Heart right ventricle (tissue), 16 donors: ENCODE results near the gene STMN1. TPM values are rescaled to one million over a fixed set of nuclear protein-coding genes. Genes with fewer than 3 reads are reported as not detected.

ENCODE experiments used
- ATAC-seq, 8 donors: fragments of 200-7000 bp; cut with Tn5 transposase; one replicate each; pipeline ENCODE4 v1.9.1; 2020; ENCODE audit warnings: mild to moderate bottlenecking in 8 of 8, moderate library complexity in 8 of 8, moderate number of reproducible peaks in 1 of 8
- DNase-seq, 2 donors: peaks; one replicate each; pipeline ENCODE4 v3.0.0-alpha.2; 2020
- H3K27ac ChIP-seq, 10 donors: fragments of 200-600 bp; sonication (generic) in 2 of 10; one replicate each; pipeline versions ENCODE4 v1.5.0 to v1.8.0; 2020 to 2022; ENCODE audit warnings: mild to moderate bottlenecking in 3 of 10
- H3K27me3 ChIP-seq, 7 donors: fragments of 200-600 bp; one replicate each; pipeline ENCODE4 v1.8.0; 2021 to 2022; ENCODE audit warnings: mild to moderate bottlenecking in 2 of 7
- H3K36me3 ChIP-seq, 9 donors: fragments of 200-600 bp; sonication (generic) in 1 of 9; one replicate each; pipeline versions ENCODE4 v1.5.0 to v1.8.0; 2020 to 2022; ENCODE audit warnings: mild to moderate bottlenecking in 2 of 9
- H3K4me1 ChIP-seq, 9 donors: fragments of 200-600 bp; sonication (generic) in 1 of 9; one replicate each; pipeline versions ENCODE4 v1.5.0 to v1.8.0; 2020 to 2022; ENCODE audit warnings: mild to moderate bottlenecking in 4 of 9
- H3K4me3 ChIP-seq, 10 donors: fragments of 200-600 bp; sonication (generic) in 2 of 10; one replicate each; pipeline versions ENCODE4 v1.5.0 to v1.8.0; 2020 to 2022; ENCODE audit warnings: mild to moderate bottlenecking in 7 of 10, moderate library complexity in 2 of 10
- H3K9me3 ChIP-seq, 11 donors: fragments of 200-600 bp in 10 of 11; sonication (generic) in 2 of 11; one replicate each; pipeline versions ENCODE4 v1.5.0 to v1.8.0; 2013 to 2022; ENCODE audit warnings: mild to moderate bottlenecking in 2 of 11, control low read depth in 1 of 11, moderate library complexity in 1 of 11
- WGBS, 2 donors: extraction: QIAGEN DNeasy Blood & Tissue Kit; methylation state at CpG; one replicate each; pipeline ENCODE4 v1.1.7; 2013; ENCODE audit warnings: inconsistent platforms in 1 of 2; 5-methylcytosine and 5-hydroxymethylcytosine counted together
- intact Hi-C, 10 donors: fragments of 100-400 bp; cut with DNase I; formaldehyde crosslinking; loops; one replicate each; pipeline versions ENCODE4 v1.11.1 to v1.14.2; 2022
- polyA plus RNA-seq, 2 donors: library from polyadenylated mRNA; stranded (reverse); fragments of 200-250 nt; gene quantifications; one replicate each; pipeline ENCODE4 v1.2.3, GENCODE V29; 2013
- total RNA-seq, 10 donors: library from RNA; stranded (reverse); fragmentation: NEBNext Ultra II Directional in 3 of 10; extraction: Animal tissue kit (Norgen Biotek cat#: 25700) in 3 of 10; gene quantifications; one replicate each; pipeline versions ENCODE4 v1.2.1 to v1.2.4, GENCODE V29; 2021 to 2023
- TF ChIP-seq, protein P1 (sequence below), 9 donors: fragments of 200-600 bp; sonication (generic) in 2 of 9; IDR thresholded peaks; one replicate each; pipeline versions ENCODE4 v1.5.0 to v1.8.0; 2021 to 2022; ENCODE audit warnings: antibody characterized with exemption in 9 of 9, mild to moderate bottlenecking in 5 of 9, moderate library complexity in 1 of 9
- donor health status: Arrhythmogenic right ventricular cardiomyopathy.
- donor health status: ischemic (EF 13 %, LVEDD 7.1; RV severe dilation, severe dysfunction).
- donor health status: healthy with polysubstance abuse.
- donor health status: DM: no; HTN: yes; CAD: no.
- donor health status: DM: no; HTN: no; CAD: no.
- donor health status: ischemic (EF 25% LVEDD 6.9; RV normal size, moderate dysfunction).
- donor health status: ischemic (EF 25% LVEDD 5.7; RV mildly dilated, moderate dysfunction).
- donor health status: healthy.
- donor health status: DM: yes; HTN: yes; CAD: no.
- donor health status: Ischemic cardiomyopathy.
- donor health status: ischemic (EF 35%, LVEDD 5.7; RV mildly dilated, moderate dysfunction).
- donor health status: nonischemic (EF 11% LVEDD 7.7; RV severe dilation, severe dysfunction).
- donor health status: DM: yes; HTN: yes; CAD: no.
- donor health status: PGD.
- donor health status: ischemic (EF 29% LVEDD 5.4; RV normal size, mild dysfunction).
- donor health status: nonischemic (EF 23%, LVEDD 6.1; RV moderate dilation, normal function).

The STMN1 gene
- total and polyA plus RNA-seq, 12 donors = 16.0 to 85.7 (median 48.7) TPM

DNA sequence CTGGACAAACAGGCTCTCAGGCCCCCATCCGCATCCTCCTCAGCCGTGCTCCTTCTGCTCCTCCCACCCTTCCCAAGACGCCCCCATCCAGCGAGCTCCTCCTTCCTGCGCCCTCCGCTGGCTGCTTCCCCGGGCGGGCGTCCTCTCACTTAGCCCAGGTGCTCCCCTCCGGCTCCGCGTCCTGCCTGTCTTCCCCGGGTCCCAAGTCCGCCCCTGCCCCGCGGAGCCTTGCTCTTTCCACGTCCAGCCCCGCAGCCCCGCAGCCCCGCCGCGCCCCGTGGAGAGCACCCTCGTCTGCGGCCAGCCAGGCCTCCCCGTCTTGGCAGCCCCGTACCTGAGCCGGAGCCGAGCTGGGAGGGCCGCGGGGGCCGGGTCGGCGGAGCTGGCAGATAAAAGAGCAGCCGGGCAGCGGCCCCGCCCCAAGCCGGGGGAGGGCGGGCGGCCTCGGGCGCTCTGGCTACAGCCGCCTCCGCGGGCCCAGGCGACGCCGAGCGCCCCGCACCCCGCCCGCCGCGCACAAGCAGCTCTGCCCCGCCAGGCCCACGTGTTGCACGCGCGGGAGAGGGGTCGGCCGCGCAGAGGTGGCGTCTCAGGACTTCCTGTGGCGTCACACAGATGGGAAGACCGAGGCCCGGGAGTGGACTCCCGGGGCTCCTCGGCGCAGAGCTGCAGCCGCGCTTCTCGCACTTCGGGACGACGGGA is 30.9 kb downstream of the STMN1 start, which contains the start of gene PAQR7:
Gene PAQR7, minus strand, starts transcription at position 555 of the 702 bp plus-strand sequence. CDS start 11,869 bp downstream, outside the sequence.
- Histone ChIP-seq H3K9me3 (no peaks in the 10 kb centered on the region), H3K36me3 (peaks cover 0 to under 1% (median 0%) of the 10 kb centered on the region in 9 donors), H3K4me3 (peak within 1 kb of the TSS; percentile 29 to 76 (median 66)), H3K27me3 (no peaks in the 10 kb centered on the region), H3K4me1 (peaks cover 2 to 49% (median 24%) of the 10 kb centered on the region in 9 donors), H3K27ac (peak within 1 kb of the TSS in 9 of 10 donors; percentile 38 to 82 (median 76))
- TF ChIP-seq, protein P1, sequence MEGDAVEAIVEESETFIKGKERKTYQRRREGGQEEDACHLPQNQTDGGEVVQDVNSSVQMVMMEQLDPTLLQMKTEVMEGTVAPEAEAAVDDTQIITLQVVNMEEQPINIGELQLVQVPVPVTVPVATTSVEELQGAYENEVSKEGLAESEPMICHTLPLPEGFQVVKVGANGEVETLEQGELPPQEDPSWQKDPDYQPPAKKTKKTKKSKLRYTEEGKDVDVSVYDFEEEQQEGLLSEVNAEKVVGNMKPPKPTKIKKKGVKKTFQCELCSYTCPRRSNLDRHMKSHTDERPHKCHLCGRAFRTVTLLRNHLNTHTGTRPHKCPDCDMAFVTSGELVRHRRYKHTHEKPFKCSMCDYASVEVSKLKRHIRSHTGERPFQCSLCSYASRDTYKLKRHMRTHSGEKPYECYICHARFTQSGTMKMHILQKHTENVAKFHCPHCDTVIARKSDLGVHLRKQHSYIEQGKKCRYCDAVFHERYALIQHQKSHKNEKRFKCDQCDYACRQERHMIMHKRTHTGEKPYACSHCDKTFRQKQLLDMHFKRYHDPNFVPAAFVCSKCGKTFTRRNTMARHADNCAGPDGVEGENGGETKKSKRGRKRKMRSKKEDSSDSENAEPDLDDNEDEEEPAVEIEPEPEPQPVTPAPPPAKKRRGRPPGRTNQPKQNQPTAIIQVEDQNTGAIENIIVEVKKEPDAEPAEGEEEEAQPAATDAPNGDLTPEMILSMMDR (IDR thresholded peaks at IDR 0.05) = peak in 3 of 9 donors; percentile 10 to 17 (median 13)
- intact Hi-C loops = no loop called here
- peak; percentile 84 to 92 (median 88) for ATAC-seq
- 1% methylated on average over 56 to 75 of the region's 75 CpGs for WGBS, 2 donors
- peak; percentile 73 to 76 for DNase-seq

DNA sequence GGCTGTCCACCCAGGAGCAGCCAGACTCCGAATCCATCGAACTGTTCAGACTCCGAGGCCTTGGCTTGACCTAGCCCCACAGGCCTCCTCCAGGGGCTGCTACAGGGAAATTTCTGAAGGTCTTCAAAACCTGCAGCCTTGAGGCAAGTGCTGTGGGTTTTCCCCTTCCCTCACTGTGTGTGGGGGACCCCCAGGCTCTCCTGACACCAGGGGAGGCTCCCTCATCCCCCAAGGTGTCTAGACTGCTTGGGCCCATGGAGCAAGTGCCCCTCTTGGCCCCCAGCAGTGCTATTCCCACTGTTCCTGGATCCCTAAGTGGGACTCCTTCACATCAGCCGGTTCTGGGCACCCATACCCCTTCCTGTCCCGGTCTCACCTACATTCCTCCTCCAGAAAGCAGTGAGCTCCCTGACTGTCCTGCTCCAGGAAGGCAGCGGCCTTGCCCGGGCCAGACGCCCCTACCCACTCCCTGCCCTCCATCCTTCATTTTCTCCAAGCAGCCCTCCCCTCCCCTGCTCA is 31.5 kb downstream of the STMN1 start:
- Histone ChIP-seq H3K36me3 (peaks cover 0 to 7% (median 0%) of the 10 kb centered on the region in 9 donors), H3K9me3 (no peaks in the 10 kb centered on the region), H3K27me3 (no peaks in the 10 kb centered on the region), H3K4me3 (peak overlapping the region; percentile 29 to 76 (median 66)), H3K4me1 (peaks cover 2 to 49% (median 24%) of the 10 kb centered on the region in 9 donors), H3K27ac (peak overlapping the region in 6 of 10 donors; percentile 69 to 82 (median 80))
- TF ChIP-seq, protein P1 (IDR thresholded peaks at IDR 0.05) = no peak
- intact Hi-C loops = no loop called here
- peak in 3 of 8 donors; percentile 1 to 10 (median 8) for ATAC-seq
- no peak for DNase-seq
- 45 to 54% methylated on average over 8 of the region's 8 CpGs for WGBS, 2 donors

DNA sequence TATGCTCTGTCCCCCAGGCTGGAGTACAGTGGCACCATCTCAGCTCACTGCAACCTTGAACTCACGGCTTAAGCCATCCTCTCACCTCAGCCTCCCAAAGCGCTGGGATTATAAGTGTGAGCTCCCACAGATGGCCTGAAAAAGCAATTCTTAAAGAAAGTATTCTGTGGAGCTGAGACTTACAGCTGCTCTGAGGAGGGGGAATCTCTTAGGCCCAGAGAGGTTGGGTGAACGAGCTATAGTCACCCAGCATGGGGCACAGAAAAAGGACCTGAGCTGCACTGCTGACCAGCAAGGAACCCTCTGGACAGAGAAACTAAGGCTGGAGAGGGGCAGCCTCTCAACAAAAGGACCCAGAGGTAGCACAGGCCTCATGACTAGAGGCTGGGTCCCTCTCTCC is 32.0 kb downstream of the STMN1 start:
- ATAC-seq = no peak
- peak overlapping the region in 6 of 10 donors; percentile 48 to 69 (median 66) for H3K4me3 ChIP-seq
- 97 to 98% methylated on average over 3 of the region's 3 CpGs for WGBS, 2 donors
- DNase-seq = no peak
- TF ChIP-seq, protein P1 (IDR thresholded peaks at IDR 0.05) = no peak
- peaks cover 0 to 10% (median 0%) of the 10 kb centered on the region in 9 donors for H3K36me3 ChIP-seq
- H3K27me3 ChIP-seq = no peaks in the 10 kb centered on the region
- peaks cover 2 to 49% (median 24%) of the 10 kb centered on the region in 9 donors for H3K4me1 ChIP-seq
- no peaks in the 10 kb centered on the region for H3K9me3 ChIP-seq
- peak overlapping the region in 4 of 10 donors; percentile 69 to 81 (median 76) for H3K27ac ChIP-seq
- intact Hi-C loops = no loop called here

DNA sequence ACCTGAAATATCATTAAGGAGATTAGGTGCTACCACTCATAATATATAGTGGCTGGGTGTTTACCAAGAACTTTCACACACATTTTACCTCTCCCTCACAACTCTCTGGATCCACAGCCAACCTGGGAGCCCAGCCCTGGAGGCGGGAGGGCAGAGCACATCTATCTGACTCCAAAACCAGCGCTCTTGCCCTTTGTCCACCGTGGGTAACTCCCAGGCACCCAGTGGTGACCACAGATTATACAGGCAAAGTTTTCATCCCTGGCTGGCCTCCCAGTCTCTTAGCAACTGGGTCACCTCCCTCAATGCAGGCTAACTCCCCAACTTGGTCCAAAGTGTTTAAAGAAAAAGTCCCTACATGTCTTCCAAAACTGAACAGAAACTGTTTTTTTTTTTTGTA is 33.1 kb downstream of the STMN1 start:
- DNase-seq (no peak), ATAC-seq (no peak)
- Histone ChIP-seq H3K9me3 (no peaks in the 10 kb centered on the region), H3K4me1 (peaks cover 2 to 49% (median 24%) of the 10 kb centered on the region in 9 donors), H3K27ac (no peak overlapping the region), H3K4me3 (no peak overlapping the region), H3K27me3 (no peaks in the 10 kb centered on the region), H3K36me3 (peaks cover 0 to 10% (median 0%) of the 10 kb centered on the region in 9 donors)
- TF ChIP-seq, protein P1 (IDR thresholded peaks at IDR 0.05) = no peak
- intact Hi-C loops = no loop called here
- WGBS, 2 donors = 87 to 88% methylated on average over 3 of the region's 3 CpGs
